HepG2 (cell line): ENCODE measurements around the gene TWNK. TPM values are rescaled to one million over a fixed set of nuclear protein-coding genes. Genes with fewer than 3 reads are reported as not detected.

Experiments
- ATAC-seq: fragments of 200-7000 bp; cut with Tn5 transposase; 3 replicates; pipeline ENCODE4 v1.9.1; 2020; ENCODE audit warnings: mild to moderate bottlenecking, moderate library complexity
- BruUV-seq: library from RNA; stranded (reverse); fragments of 400-500 nt; replicated peaks from 2 replicates; lab custom pipeline; 2021; lab: Mats Ljungman, UMichigan
- CTCF ChIA-PET: fragments of 300-600 bp; formaldehyde crosslinking; extraction: SDS; loops from one replicate; lab custom pipeline; 2021; ENCODE audit warnings: low total read pairs, inconsistent platforms, low intra/inter-chr PET ratio; lab: Yijun Ruan, JAX
- POLR2A ChIA-PET: fragments of 350-600 bp; sonication (Branson Sonifier 250); formaldehyde crosslinking; loops from one replicate; lab custom pipeline; 2020; ENCODE audit warnings: antibody characterized with exemption, inconsistent platforms; lab: Yijun Ruan, JAX
- DNase-seq: peaks from one replicate; pipeline ENCODE4 v3.0.0-alpha.2; 2015; ENCODE audit warnings: low spot score
- FAIRE-seq: peaks from 3 replicates; lab custom pipeline; 2011; peaks lifted over from hg19 to GRCh38; lab: Jason Lieb, UNC
- H2AFZ ChIP-seq: one replicate; pipeline ENCODE4 v1.6.1; 2011; ENCODE audit warnings: low read length, inconsistent platforms
- H3K27ac ChIP-seq: fragments of 300-600 bp; 3 replicates; pipeline ENCODE4 v1.8.0; 2011; ENCODE audit warnings: mixed run types, mild to moderate bottlenecking, mixed read lengths, low read length, inconsistent platforms; ENCODE audit not compliant: insufficient read depth; ENCODE audit errors: extremely low read length
- H3K27me3 ChIP-seq, 2 experiments: fragments of 200-600 bp in 1 of 2; 2 replicates in 1 of 2; 3 replicates in 1 of 2; pipeline versions ENCODE4 v1.6.0 to v1.8.0; 2011; ENCODE audit warnings: low read length in 2 of 2, mild to moderate bottlenecking in 2 of 2, moderate library complexity in 2 of 2, inconsistent platforms in 1 of 2; ENCODE audit not compliant: insufficient read depth in 2 of 2, control insufficient read depth in 1 of 2
- H3K36me3 ChIP-seq, 2 experiments: fragments of 200-600 bp in 1 of 2; replicated peaks in 1 of 2; 2 replicates in 1 of 2; 3 replicates in 1 of 2; pipeline versions ENCODE4 v1.5.1 to v1.8.0; 2011; ENCODE audit warnings: low read length in 2 of 2, inconsistent platforms in 1 of 2; ENCODE audit not compliant: insufficient read depth in 2 of 2, control insufficient read depth in 1 of 2
- H3K4me1 ChIP-seq: 2 replicates; pipeline ENCODE4 v1.5.1; 2012; ENCODE audit warnings: low read length, inconsistent platforms; ENCODE audit not compliant: insufficient read depth
- H3K4me2 ChIP-seq: 2 replicates; pipeline ENCODE4 v1.6.0; 2011; ENCODE audit warnings: low read depth, low read length, inconsistent platforms
- H3K4me3 ChIP-seq, 3 experiments: fragments of 200-600 bp in 1 of 3; sonication (generic), shearing (Covaris generic) in 1 of 3; replicated peaks in 1 of 3; 2 replicates each; pipeline ENCODE4 v1.5.1; 2011 to 2016; ENCODE audit warnings: low read length in 3 of 3, inconsistent platforms in 2 of 3, low read depth in 2 of 3, mild to moderate bottlenecking in 2 of 3, control low read depth in 1 of 3, mixed read lengths in 1 of 3; ENCODE audit not compliant: insufficient read depth in 1 of 3
- H3K79me2 ChIP-seq: one replicate; pipeline ENCODE4 v1.6.1; 2011; ENCODE audit warnings: low read length, inconsistent platforms; ENCODE audit not compliant: insufficient read depth
- H3K9ac ChIP-seq: 2 replicates; pipeline ENCODE4 v1.6.0; 2011; ENCODE audit warnings: mild to moderate bottlenecking, low read depth, low read length, inconsistent platforms; ENCODE audit not compliant: insufficient read depth
- H3K9me3 ChIP-seq: 2 replicates; pipeline ENCODE4 v1.5.1; 2012; ENCODE audit warnings: mild to moderate bottlenecking, low read length
- H4K20me1 ChIP-seq: 2 replicates; pipeline ENCODE4 v1.6.0; 2011; ENCODE audit warnings: inconsistent platforms, mild to moderate bottlenecking, low read length, moderate library complexity; ENCODE audit not compliant: insufficient read depth
- CREB3 ChIP-seq: sonication (generic); formaldehyde crosslinking; IDR thresholded peaks from 2 replicates; pipeline ENCODE4 v1.5.0; 2020; ENCODE audit warnings: missing genetic modification reagents
- DMAP1 ChIP-seq: IDR thresholded peaks from 2 replicates; pipeline ENCODE4 v1.6.1; 2016
- GATAD1 ChIP-seq: IDR thresholded peaks from 2 replicates; pipeline ENCODE4 v1.6.1; 2016; ENCODE audit warnings: missing genetic modification reagents, missing compliant biosample characterization
- HNF1B ChIP-seq: sonication (generic); formaldehyde crosslinking; IDR thresholded peaks from 2 replicates; pipeline ENCODE4 v1.5.1; 2020; ENCODE audit warnings: mild to moderate bottlenecking, moderate library complexity, missing genetic modification reagents
- KMT2A ChIP-seq: sonication (generic); formaldehyde crosslinking; IDR thresholded peaks from 2 replicates; pipeline ENCODE4 v1.4.0; 2020; ENCODE audit warnings: missing genetic modification reagents
- MNT ChIP-seq: fragments of 450-650 bp; IDR thresholded peaks from 2 replicates; pipeline ENCODE4 v1.6.1; 2016
- RNF2 ChIP-seq: fragments of 450-650 bp; conservative IDR thresholded peaks from 2 replicates; pipeline ENCODE4 v1.6.1; 2016; ENCODE audit warnings: low read depth
- TFAP4 ChIP-seq: sonication (generic); IDR thresholded peaks from 2 replicates; pipeline ENCODE4 v1.6.1; 2016; ENCODE audit warnings: low read depth, borderline replicate concordance
- THAP11 ChIP-seq: IDR thresholded peaks from 2 replicates; pipeline ENCODE4 v1.6.1; 2016; ENCODE audit warnings: missing biosample characterization, missing genetic modification reagents
- TIGD3 ChIP-seq: sonication (generic); formaldehyde crosslinking; IDR thresholded peaks from 2 replicates; pipeline ENCODE4 v1.5.1; 2020; ENCODE audit warnings: mild to moderate bottlenecking, missing genetic modification reagents, borderline replicate concordance
- TP53 ChIP-seq: sonication (generic); formaldehyde crosslinking; conservative IDR thresholded peaks from 2 replicates; pipeline ENCODE4 v1.4.0; 2020; ENCODE audit warnings: missing genetic modification reagents
- TRIM22 ChIP-seq: fragments of 450-650 bp; IDR thresholded peaks from 2 replicates; pipeline ENCODE4 v1.6.1; 2017
- ZFP36L1 ChIP-seq: sonication (generic); formaldehyde crosslinking; IDR thresholded peaks from 2 replicates; pipeline ENCODE4 v1.8.0; 2022; ENCODE audit warnings: mild to moderate bottlenecking, missing genetic modification reagents, moderate library complexity
- ZNF253 ChIP-seq: sonication (generic); formaldehyde crosslinking; IDR thresholded peaks from 2 replicates; pipeline ENCODE4 v1.8.0; 2022; ENCODE audit warnings: mild to moderate bottlenecking, missing genetic modification reagents, borderline replicate concordance
- ZNF451 ChIP-seq: sonication (generic); formaldehyde crosslinking; IDR thresholded peaks from 2 replicates; pipeline ENCODE4 v1.5.0; 2020; ENCODE audit warnings: mild to moderate bottlenecking, missing genetic modification reagents
- ZNF572 ChIP-seq: sonication (generic); formaldehyde crosslinking; IDR thresholded peaks from 2 replicates; pipeline ENCODE4 v1.5.1; 2020; ENCODE audit warnings: mild to moderate bottlenecking, missing genetic modification reagents
- ZNF773 ChIP-seq: sonication (generic); formaldehyde crosslinking; IDR thresholded peaks from 2 replicates; pipeline ENCODE4 v1.4.0; 2020; ENCODE audit warnings: missing genetic modification reagents, borderline replicate concordance
- ZNF816 ChIP-seq: sonication (generic); formaldehyde crosslinking; IDR thresholded peaks from 2 replicates; pipeline ENCODE4 v1.8.0; 2022; ENCODE audit warnings: missing genetic modification reagents, mild to moderate bottlenecking, borderline replicate concordance
- WGBS: methylation state at CpG from one replicate; pipeline ENCODE4 v1.1.6; 2017; ENCODE audit warnings: low lambda C conversion rate; 5-methylcytosine and 5-hydroxymethylcytosine counted together
- in situ Hi-C: cut with HindIII; loops from 2 replicates; pipeline ENCODE4 v1.10.0; 2017; ENCODE audit warnings: low pct_unique_long_range_greater_than_20kb; ENCODE audit not compliant: extremely low pct_ligation_motif_present
- intact Hi-C: fragments of 100-400 bp; cut with micrococcal nuclease; formaldehyde crosslinking; loops from one replicate; pipeline ENCODE4 v1.10.0; 2022; ENCODE audit not compliant: unreplicated experiment
- polyA plus RNA-seq, 8 experiments: library from polyadenylated mRNA; depleted of rRNA in 3 of 8; stranded (reverse) in 7 of 8; unstranded in 1 of 8; fragments of >200 nt; fragmentation: Illumina TruSeq in 4 of 8; extraction: Trizol in 4 of 8; gene quantifications; 2 replicates each; pipeline versions ENCODE4 v1.2.1 to v1.2.3, GENCODE V29; 2011 to 2016; ENCODE audit warnings: low read depth in 4 of 8, missing spikeins in 1 of 8, mixed read lengths in 1 of 8; ENCODE audit not compliant: insufficient read depth in 1 of 8
- total RNA-seq, 5 experiments: library from RNA; depleted of rRNA; stranded (reverse); fragments of >200 nt; fragmentation: Illumina TruSeq; extraction: Trizol; gene quantifications; 2 replicates each; pipeline ENCODE4 v1.2.3, GENCODE V29; 2016; ENCODE audit warnings: low read depth in 1 of 5

Gene TWNK
- total and polyA plus RNA-seq, 2 of the 13 experiments (the other 11 are each of a cell fraction or from before 2014, with no cell fraction given), result 10.7 to 16.5 TPM

GRCh38 chr10:100984672-100985177 lies 2.6 kb upstream of the TWNK start:
- ChIA-PET CTCF (interaction anchor here (1.3 to 1.4 kb wide), 2 partner anchors 16 to 28 kb away, joined by 4 to 5 read pairs; partner anchors contain the start of gene SEMA4G), POLR2A (interaction anchor here (0.5 to 23.0 kb wide), 9 partner anchors 8 to 103 kb away, joined by 3 to 277 read pairs (median 5); partner anchors contain the start of genes KAZALD1, LZTS2, PDZD7 and SEMA4G)
- Histone ChIP-seq H2AFZ (no peak overlapping the region), H3K4me2 (no peak overlapping the region), H3K4me1 (peaks cover 41% of the 10 kb centered on the region), H3K27me3 (no peaks in the 10 kb centered on the region; a peak in 1 of 5 replicates), H3K9ac (0 out of 2 replicates have a peak overlapping the region, but pooled peaks have one; percentile 19), H3K9me3 (no peaks in the 10 kb centered on the region), H4K20me1 (no peaks in the 10 kb centered on the region), H3K27ac (peak overlapping the region; percentile 83), H3K4me3 (no peak overlapping the region), H3K79me2 (peaks cover 33% of the 10 kb centered on the region), H3K36me3 (peaks cover 20 to 59% of the 10 kb centered on the region in 2 experiments)
- BruUV-seq, result no TSS peak
- in situ Hi-C loops, result no loop called here
- FAIRE-seq (no peak), DNase-seq (no peak), ATAC-seq (no peak)
- intact Hi-C loops, result no loop called here
- 96% methylated on average over 2 of the region's 2 CpGs for WGBS
- TF ChIP-seq MNT (peak; percentile 83), THAP11 (CRISPR knock-in tag) (no peak), HNF1B (CRISPR knock-in tag) (no peak), RNF2 (no peak), TRIM22 (no peak), ZNF451 (no peak), DMAP1 (CRISPR knock-in tag) (no peak), ZNF816 (CRISPR knock-in tag) (no peak), CREB3 (no peak), TIGD3 (CRISPR knock-in tag) (no peak), TFAP4 (no peak), ZFP36L1 (CRISPR knock-in tag) (no peak), TP53 (CRISPR knock-in tag) (no peak), ZNF572 (CRISPR knock-in tag) (no peak), KMT2A (CRISPR knock-in tag) (no peak), ZNF253 (peak; percentile 28; the same call in 1 of the 2 replicates), ZNF773 (CRISPR knock-in tag) (no peak), GATAD1 (CRISPR knock-in tag) (no peak)
